Mammary epithelial cell (primary cell): ENCODE measurements around the gene TMEM59L.

Experiments used
- CTCF ChIP-seq, 2 donors: IDR thresholded peaks in 1 of 2; conservative IDR thresholded peaks in 1 of 2; 2 replicates each; pipeline ENCODE4 v1.5.1; 2011 to 2012; ENCODE audit warnings: inconsistent platforms in 2 of 2, low read length in 2 of 2, mild to moderate bottlenecking in 2 of 2, control low read depth in 1 of 2, low read depth in 1 of 2; ENCODE audit not compliant: insufficient read depth in 1 of 2; ENCODE audit errors: extremely low read depth in 1 of 2
- EZH2 ChIP-seq: IDR thresholded peaks from 2 replicates; pipeline ENCODE4 v1.6.1; 2012; ENCODE audit warnings: low read length, inconsistent platforms, borderline replicate concordance

GRCh38 chr19:18668252-18668631 lies 55.6 kb downstream of the TMEM59L start:
- TF ChIP-seq CTCF (conservative IDR thresholded peaks at IDR 0.05 in 1 of 2, IDR thresholded peaks at IDR 0.05 in 1 of 2; ENCODE audit: extremely low read depth in 1 of 2, insufficient read depth in 1 of 2, low read depth in 1 of 2, low read length in 2 of 2): no peak
- no peak for TF ChIP-seq EZH2
